Left renal pelvis (tissue), 4 donors: ENCODE results near the gene ATAD2B. TPM values are rescaled to one million over a fixed set of nuclear protein-coding genes. Genes with fewer than 3 reads are reported as not detected.
"Not testable (repeated sequence)": the region's sequence is repeated elsewhere in the genome, so short reads cannot be mapped to it uniquely, and the experiment has no call there.

Experiments used
- DNase-seq, 4 donors: peaks; one replicate each; pipeline ENCODE4 v3.0.0-alpha.2; 2013; ENCODE audit warnings: low read depth in 4 of 4, low spot score in 3 of 4
- polyA plus RNA-seq, 4 donors: library from polyadenylated mRNA; unstranded; fragments of 120-200 nt; gene quantifications; one replicate each; pipeline ENCODE4 v1.2.1, GENCODE V29; 2013; ENCODE audit not compliant: insufficient read length in 4 of 4

Gene ATAD2B
- polyA plus RNA-seq, 4 donors = 15.7 to 23.6 (median 20.9) TPM

DNA sequence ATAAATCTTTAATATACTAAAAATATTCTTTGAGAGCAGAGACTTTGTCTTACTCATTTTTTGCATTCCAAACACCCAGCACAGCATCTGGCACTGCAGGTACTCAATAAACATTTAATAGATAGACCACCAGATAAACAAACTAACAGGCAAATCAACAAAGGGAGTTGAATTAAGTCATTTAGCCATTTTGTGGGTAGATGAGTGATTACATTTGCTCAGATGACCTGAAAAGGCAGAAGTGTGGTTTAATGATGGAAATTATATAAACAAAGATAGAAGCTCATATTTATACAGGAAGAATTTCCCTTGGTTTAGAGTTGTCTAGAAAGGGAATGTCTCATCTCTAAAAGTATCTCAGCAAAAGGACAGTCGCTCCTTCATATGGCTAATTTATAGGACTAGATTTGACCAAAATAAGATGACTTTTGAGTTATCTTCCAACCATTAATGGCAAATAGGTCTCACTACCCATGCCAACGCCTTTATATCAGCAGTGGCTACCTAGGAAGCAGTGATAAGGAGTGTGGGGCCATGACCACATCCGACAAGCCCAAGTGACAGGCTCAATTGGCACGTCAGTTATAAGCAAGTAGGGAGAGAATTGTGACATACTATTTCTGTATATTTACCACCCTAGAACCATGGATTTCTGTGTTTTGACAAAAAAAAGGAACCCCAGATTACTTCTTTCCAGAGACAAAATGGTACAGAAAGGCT is 173.5 kb downstream of the ATAD2B start:
- DNase-seq = no peak

DNA sequence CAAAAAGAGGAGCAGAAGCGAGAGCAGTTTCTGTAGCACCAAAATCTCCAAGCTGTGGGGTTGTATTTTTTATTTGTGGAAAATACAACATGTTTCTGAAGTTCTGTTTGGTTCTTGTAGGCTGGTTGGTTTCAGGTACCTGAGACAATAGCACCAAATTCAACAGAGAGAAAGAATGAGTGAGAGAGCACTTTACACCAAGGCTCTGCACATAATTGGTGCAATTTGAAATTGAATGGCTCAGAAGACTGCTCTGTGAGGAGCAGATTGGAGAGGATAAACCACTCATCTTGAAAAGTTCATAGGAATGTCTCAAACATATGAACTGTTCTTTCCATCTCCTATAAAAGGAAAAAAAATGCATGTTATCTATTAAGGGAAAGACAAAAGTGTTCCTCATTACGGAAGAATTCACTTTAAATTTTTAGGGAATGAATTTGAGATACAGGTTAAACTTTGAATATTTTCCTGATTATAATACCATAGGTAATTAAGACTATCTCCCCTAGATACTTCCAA is 175.1 kb downstream of the ATAD2B start:
- DNase-seq = no peak

DNA sequence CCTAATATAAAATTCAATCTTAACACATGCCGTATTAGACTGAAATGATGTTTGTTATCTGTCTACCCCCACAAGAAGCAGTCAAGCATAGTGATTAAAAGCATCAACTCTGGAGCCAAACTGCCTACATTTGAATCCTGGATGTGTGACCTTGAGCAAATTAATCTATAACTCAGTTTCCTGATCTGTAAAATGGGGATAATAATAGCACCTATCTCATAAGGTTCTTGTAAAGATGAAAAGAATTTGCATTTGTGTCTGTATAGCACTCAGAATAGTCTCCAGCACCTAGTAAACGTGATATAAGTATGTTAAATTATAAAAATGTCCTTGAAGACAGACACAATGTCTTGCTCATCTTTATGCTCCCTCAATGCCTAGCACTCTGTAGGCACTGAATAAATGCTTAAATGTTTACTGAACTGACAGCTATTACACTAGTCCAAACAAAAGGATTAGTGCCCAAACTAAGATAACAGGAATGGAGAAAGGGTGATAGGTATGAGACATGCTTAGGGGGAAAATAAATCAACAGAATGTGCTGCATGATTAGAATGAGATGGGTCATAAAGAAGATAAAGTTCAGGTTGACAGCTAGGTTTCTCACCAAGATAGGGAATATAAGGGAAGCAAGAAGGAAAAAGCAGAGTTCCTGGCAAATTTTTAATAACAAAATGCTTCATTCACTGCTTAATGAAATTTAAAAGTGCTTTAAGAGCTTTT is 180.6 kb downstream of the ATAD2B start:
- no peak for DNase-seq

DNA sequence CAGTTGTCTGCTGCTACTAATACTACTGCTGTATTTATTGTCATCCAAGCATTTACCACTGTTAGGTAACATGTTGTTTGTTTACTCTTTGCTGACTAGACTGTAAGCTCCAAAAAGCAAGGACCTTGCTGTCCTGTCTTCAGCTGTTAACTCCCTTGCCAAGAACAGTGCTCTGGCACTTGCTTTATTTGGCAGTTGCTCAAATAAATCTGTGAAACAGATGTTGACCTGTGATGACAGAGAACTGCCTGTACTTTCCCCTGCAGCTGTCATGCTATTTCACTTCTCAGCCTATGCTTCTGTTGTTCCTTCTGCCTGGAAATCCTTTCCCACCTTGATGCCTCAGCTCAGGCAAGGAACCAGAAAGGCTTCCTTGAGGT is 181.2 kb downstream of the ATAD2B start:
- DNase-seq = no peak

DNA sequence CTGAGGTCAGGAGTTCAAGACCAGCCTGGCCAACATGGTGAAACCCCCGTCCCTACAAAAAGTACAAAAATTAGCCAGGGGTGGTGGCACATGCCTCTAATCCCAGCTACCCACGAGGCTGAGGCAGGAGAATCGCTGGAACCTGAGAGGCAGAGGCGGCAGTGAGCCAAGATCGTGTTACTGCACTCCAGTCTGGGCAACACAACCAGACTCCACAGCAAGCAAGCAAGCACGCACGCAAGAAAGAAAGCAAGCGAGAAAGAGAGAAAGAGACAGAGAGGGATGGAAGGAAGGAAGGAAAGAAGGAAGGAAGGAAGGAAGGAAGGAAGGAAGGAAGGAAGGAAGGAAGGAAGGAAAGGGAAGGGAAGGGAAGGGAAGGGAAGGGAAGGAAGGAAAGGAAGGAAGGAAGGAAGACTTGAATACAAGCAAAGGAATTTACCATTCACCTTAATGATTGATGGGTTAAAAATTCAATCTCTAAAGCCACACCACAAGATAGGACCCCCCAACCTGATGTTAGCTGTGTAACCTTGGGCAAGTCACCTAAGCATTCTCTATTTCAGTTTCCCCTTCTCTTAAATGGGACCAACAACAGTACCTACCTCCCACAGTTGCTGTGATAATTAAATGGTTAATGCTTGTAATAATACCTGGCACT is 181.7 kb downstream of the ATAD2B start:
- DNase-seq = no peak

DNA sequence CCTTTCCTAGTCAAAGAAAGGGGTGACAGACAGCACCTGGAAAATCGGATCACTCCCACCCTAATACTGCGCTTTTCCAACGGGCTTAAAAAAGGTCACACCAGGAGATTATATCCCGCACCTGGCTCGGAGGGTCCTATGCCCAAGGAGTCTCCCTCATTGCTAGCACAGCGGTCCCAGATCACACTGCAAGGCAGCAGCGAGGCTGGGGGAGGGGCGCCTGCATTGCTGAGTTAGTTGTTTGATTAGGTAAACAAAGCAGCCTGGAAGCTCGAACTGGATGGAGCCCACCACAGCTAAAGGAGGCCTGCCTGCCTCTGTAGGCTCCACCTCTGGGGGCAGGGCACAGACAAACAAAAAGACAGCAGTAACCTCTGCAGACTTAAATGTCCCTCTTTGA is 190.1 kb downstream of the ATAD2B start:
- DNase-seq = not testable (repeated sequence)

DNA sequence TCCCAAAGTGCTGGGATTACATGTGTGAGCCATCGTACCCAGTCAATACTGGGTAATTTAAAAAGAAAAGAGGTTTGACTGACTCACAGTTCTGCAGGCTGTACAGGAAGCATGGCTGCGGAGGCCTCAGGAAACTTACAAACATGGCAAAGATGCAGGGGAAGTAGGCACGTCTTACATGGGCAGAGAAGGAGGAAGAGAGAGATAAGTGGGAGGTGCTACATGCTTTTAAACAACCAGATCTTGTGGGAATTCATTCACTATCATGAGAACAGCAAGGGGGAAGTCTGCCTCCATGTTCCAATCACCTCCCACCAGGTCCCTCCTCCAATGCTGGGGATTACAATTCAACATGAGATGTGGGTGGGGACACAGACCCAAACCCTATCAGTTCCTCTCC is 192.5 kb downstream of the ATAD2B start:
- no peak for DNase-seq

DNA sequence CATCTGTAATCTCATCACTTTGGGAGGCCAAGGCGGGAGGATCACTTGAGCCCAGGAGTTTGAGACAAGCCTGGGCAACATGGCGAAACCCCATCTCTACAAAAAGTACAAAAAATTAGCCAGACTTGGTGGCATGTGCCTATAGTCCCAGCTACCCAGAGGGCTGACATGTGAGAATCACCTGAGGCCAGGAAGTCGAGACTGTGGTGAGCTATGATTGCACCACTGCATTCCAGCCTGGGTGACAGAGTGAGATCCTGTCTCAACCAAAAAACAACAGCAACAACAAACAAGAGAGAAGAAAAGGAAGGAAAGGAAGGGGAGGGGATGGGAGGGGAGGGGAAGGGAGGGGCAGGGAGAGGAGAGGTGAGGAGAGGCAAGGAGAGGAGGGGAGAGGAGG is 203.9 kb downstream of the ATAD2B start:
- not testable (repeated sequence) for DNase-seq

DNA sequence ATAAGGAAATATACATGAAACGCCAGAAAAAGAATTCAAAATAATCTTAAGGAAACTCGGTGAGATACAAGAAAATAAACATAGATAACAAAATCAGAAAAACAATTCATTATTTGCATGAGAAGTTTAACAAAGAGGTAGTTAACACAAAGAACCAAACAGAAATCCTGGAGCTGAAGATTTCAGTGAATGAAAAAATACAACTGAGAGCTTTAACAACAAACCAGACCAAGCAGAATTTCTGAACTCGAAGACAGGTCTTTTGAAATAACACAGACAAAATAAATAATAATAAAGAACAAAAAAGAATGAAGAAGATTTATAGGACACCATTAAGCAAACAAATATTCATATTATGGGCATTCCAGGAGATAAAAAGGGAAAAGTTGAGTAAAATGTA is 204.7 kb downstream of the ATAD2B start:
- no peak for DNase-seq

DNA sequence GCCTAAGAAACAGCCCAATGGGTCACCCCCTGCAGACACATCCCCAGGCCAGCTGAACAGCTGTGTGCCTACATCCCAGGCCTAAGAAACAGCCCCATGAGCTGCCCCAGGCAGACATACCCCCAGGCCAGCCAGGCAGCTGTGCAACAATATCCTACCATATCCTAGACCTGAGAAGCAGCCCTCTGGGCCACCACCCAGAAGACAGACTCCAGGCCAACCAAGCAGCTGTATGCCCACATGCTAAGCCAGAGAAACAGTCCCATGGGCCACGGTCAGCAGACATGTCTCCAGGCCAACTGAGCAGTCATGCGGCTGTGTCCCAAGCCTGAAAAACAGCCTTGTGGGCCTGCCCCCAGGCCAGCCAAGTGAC is 205.5 kb downstream of the ATAD2B start:
- no peak for DNase-seq

DNA sequence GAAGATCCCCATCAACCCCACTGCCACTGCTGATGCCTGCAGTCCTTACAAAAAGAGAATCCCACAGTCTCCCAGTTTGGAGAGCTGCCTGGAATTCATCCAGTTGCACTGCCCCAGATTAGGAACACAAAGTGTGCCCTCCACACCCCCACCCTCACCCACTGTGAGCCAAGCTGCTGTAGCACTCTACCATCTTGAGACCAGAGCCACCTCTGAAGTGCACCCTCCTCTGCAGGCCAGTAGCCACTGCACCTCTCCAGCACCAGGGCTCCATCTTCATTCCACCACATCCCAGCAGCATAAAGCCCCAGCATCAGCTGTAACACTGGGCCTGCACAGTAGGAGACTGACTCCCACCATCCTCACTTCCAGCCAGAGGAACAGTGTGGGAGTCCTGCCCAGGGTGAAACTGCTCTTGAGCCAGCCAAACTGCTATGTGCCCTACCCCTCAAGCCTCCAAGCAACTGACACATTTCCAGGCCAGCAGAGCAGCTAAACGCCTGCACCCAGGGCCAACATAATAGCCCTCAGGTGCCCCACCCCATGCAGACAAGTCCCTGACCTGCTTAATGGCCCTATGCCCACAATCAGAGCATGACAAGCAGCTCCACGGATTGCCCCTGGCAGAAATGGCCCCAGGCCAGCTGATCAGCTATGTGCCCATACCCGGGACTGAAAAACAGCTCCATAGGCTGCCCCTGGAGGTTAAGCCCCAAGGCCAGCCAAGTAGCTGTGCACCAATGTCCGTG is 206.0 kb downstream of the ATAD2B start:
- no peak for DNase-seq

DNA sequence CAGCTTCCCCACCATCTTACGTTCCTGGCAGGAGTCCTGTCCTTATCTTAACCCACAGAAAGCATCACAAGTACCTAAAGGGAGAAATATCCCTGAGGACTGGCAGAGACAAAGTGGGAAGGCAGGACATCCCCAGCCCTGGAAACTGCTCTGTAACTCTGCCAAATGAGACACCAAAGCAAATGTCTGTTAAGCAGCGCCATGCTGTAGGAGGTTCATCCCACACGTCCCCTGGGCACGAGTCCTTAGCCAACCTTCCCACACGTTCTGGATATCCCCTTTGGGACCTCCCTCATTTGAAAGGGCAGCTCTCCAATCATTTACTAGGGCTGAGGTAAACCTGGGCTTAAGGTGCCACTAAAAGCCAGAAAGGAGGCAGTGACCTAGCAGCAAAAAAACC is 207.2 kb downstream of the ATAD2B start:
- DNase-seq = no peak

DNA sequence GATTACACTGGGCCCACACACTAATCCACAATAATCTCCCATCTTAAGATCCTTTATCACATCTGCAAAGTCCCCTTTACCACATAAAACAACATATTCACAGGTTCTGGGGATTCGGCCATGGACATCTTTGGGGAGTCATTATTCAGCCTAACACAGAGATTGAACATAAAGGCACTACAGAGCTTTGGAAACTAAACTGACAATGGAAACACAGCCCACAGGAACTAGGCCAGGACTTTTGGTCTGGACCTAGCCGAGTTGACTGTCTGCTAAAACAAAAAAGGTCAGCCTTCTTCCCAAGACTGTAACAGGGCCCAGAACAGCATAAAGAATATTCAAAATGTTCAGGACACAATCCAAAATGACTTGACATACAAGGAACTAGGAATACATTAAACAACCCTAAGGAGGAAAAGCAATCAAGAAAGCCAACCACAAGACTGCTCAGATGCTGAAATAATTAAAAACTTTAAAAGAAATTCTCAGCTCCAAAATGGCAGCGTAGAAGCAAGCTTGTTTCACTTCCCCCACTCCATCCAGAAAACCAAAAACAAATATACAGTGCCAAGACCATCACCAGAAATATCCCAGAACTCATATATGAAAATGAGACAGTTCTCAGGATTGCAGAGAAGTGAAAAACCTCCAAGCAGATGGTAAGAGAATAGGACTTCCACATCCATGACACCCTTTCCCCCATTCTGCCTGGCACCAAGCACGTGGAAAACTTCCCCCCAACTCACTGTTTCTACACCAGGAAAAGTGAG is 207.8 kb downstream of the ATAD2B start:
- no peak for DNase-seq

DNA sequence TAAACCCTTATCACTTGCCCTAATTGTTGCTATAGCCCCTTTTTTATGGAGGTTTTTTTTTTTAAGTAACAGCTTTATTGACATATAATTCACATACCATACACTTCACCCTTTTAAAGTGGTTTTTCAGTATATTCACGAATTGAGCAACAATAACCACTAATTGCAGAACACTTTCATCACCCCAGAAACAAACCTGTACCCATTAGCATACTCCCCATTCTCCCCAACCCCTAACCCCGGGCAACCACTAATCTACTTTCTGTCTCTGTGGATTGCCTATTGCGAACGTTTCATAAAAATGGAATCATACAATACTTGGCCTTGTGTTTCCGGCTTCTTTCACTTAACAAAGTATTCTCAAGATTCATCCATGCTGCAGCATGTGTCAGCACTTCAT is 213.6 kb downstream of the ATAD2B start:
- no peak for DNase-seq

DNA sequence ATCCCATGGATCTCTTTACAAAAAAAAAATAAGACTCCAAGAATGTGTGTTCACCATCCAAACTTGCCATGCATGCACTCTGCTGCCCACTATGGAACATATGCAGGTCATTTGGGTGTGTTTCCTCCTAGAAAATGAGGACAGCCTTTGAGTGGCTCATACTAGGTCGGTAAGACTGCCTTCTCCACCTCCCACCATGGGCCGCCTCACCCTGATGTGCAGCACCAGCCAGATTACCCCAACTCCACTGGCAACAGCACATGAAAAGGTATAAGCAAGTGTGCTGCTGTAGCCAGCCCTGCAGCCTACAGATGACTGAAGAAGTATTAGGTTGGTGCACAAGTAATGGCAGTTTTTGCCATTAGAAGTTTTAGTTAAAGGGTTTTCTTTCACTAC is 214.2 kb downstream of the ATAD2B start:
- no peak for DNase-seq

DNA sequence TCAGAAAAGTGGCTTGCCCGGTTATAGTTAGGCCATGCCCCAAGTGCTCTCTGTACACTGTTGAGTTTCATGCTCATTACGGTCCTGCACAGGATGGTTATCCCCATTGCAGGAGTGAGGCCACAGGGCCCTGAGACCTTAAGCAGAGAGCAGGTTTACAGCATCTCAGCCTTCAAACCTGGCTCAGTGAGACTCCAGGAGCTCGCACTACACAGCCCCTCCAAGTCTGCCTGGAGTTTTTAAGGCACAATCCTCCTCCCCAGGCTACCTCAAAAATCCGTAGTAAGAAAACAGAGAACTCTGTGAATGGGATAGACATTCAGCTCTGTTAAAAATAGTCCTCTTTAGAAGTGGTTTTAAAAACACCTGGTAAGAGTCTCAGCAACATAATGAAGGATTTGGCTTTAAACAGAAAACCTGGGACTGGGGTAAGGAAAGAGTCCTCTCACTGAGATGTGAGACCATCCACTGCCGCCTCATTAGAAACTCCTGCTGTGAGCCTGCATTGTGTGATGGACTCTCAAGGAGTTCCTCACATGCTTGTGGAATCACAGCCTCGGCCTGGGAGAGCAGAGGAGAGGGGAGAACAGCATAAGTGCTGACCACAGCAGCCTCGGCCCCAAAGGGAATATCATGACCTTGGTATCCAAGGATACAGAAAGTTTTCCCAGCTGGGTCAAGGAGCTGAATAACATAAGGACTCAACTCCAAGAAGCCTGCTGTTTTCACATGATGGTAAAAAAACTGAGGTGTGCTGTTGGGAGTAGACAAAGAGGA is 214.8 kb downstream of the ATAD2B start:
- no peak for DNase-seq

DNA sequence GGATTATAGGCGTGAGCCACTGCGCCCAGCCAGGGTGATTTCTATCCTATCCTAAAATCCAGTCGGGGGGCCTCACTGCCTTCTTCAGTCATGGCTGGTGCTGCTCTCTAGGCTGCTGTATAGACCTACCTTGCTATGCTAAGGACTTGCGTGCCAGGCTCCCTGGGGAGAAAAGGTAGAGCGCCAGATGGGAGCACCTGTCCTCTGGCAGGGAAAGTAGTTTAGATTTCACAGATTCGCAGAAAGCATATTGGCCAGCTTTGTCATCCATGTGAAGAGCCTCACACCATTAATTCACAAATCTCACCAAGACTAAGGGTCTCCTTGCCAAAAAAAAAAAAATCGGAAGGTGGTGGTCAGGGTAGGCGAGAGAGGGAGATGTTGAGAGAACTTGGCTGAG is 217.6 kb downstream of the ATAD2B start:
- no peak for DNase-seq

DNA sequence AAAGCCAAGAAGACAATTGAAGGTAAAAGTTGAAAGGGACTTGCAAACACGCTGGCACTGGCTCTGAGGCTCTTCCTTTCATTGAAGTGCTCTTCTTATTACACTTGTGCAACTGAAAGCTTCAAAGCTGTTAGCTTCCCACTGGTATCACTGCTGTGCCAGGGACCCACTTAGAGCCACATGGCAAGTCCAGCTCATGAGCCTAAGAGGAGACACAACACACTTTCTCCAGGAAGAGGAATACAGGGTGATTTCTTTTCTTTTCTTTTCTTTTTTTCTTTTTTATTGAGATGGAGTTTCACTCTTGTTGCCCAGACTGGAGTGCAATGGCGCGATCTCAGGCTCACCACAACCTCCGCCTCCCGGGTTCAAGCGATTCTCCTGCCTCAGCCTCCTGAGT is 218.2 kb downstream of the ATAD2B start:
- no peak for DNase-seq

DNA sequence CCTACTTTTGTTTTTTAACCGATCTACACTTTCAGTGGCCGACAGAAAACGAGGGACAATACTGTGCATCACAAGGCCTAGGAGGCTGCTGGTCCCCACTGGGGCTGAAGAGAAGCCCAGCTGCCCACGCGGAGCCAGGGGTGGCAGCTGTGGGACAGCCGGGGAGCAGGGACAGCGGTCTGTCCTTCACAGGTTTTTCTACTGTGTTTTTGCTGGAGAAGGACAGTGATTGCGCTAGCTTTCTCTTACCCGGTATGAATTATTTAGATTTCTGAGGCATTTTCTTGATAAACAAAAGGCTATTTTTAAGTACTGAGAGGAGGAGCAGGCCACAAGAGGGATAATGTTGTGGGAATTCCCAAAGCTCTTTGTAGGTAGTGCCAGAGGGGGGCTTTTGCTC is 219.8 kb downstream of the ATAD2B start:
- no peak for DNase-seq
